OCI-LY7 (cell line): ENCODE data around the gene VIPR1. TPM values are rescaled to one million over a fixed set of nuclear protein-coding genes. Genes with fewer than 3 reads are reported as not detected.

Experiments used
- BruUV-seq: library from RNA; stranded (reverse); fragments of 400-500 nt; replicated peaks from 2 replicates; lab custom pipeline; 2021; lab: Mats Ljungman, UMichigan
- CTCF ChIA-PET: fragments of 300-600 bp; sonication (Branson Sonifier 250); formaldehyde crosslinking; loops from one replicate; lab custom pipeline; 2022; ENCODE audit warnings: antibody characterized with exemption; ENCODE audit not compliant: unreplicated experiment; lab: Charles Lee
- POLR2A ChIA-PET: fragments of 300-600 bp; sonication (Branson Sonifier 250); formaldehyde crosslinking; loops from one replicate; lab custom pipeline; 2022; ENCODE audit warnings: antibody characterized with exemption; lab: Charles Lee
- DNase-seq: peaks from one replicate; pipeline ENCODE4 v3.0.0-alpha.2; 2015; ENCODE audit warnings: low spot score
- H2AFZ ChIP-seq: fragments of 200-600 bp; sonication (generic), shearing (Covaris generic); 2 replicates; pipeline ENCODE4 v1.6.1; 2014; ENCODE audit warnings: mild to moderate bottlenecking, antibody characterized with exemption, low read length, moderate library complexity
- H3K27ac ChIP-seq: fragments of 200-600 bp; sonication (generic); 2 replicates; pipeline ENCODE4 v1.5.1; 2014; ENCODE audit warnings: mixed run types, low read depth, mild to moderate bottlenecking, moderate library complexity, low read length, inconsistent platforms; ENCODE audit not compliant: poor library complexity, severe bottlenecking
- H3K36me3 ChIP-seq: fragments of 200-600 bp; sonication (generic); 2 replicates; pipeline ENCODE4 v1.6.1; 2014; ENCODE audit warnings: mild to moderate bottlenecking, antibody characterized with exemption, low read length, moderate library complexity, mixed read lengths; ENCODE audit not compliant: insufficient read depth
- H3K4me1 ChIP-seq: fragments of 200-600 bp; sonication (generic); 2 replicates; pipeline ENCODE4 v1.5.1; 2014; ENCODE audit warnings: mild to moderate bottlenecking, low read length; ENCODE audit not compliant: insufficient read depth, poor library complexity, severe bottlenecking
- H3K4me2 ChIP-seq: fragments of 200-600 bp; sonication (generic); 2 replicates; pipeline ENCODE4 v1.6.1; 2014; ENCODE audit warnings: mild to moderate bottlenecking, low read length
- H3K4me3 ChIP-seq: fragments of 200-600 bp; sonication (generic); 2 replicates; pipeline ENCODE4 v1.5.1; 2014; ENCODE audit warnings: mild to moderate bottlenecking, low read depth, low read length; ENCODE audit not compliant: poor library complexity, severe bottlenecking
- H3K79me2 ChIP-seq: fragments of 200-600 bp; sonication (generic); 2 replicates; pipeline ENCODE4 v1.6.1; 2016; ENCODE audit warnings: low read depth, mild to moderate bottlenecking, low read length, moderate library complexity, mixed read lengths; ENCODE audit not compliant: insufficient read depth
- H3K9me2 ChIP-seq: fragments of 200-600 bp; sonication (generic); 2 replicates; pipeline ENCODE4 v1.6.1; 2016; ENCODE audit warnings: mild to moderate bottlenecking, low read length, mixed read lengths; ENCODE audit not compliant: insufficient read depth
- H3K9me3 ChIP-seq: fragments of 200-600 bp; sonication (generic); 2 replicates; pipeline ENCODE4 v1.6.1; 2014; ENCODE audit warnings: mild to moderate bottlenecking, mixed run types, low read length, mixed read lengths
- H4K20me1 ChIP-seq: fragments of 200-600 bp; sonication (generic); 2 replicates; pipeline ENCODE4 v1.6.1; 2014; ENCODE audit warnings: mild to moderate bottlenecking, antibody characterized with exemption, low read length, moderate library complexity, mixed read lengths; ENCODE audit not compliant: insufficient read depth
- CTCF ChIP-seq: fragments of 200-600 bp; sonication (generic); conservative IDR thresholded peaks from 2 replicates; pipeline ENCODE4 v1.5.1; 2014; ENCODE audit warnings: mild to moderate bottlenecking, antibody characterized with exemption, low read length, moderate library complexity, mixed read lengths
- EZH2phosphoT487 ChIP-seq: fragments of 200-600 bp; sonication (generic); IDR thresholded peaks from 2 replicates; pipeline ENCODE4 v1.6.1; 2018; ENCODE audit warnings: low read depth, borderline replicate concordance, mild to moderate bottlenecking, mixed run types, antibody characterized with exemption, low read length, moderate library complexity, mixed read lengths
- intact Hi-C: fragments of 100-400 bp; cut with micrococcal nuclease; formaldehyde crosslinking; loops from one replicate; pipeline ENCODE4 v1.10.0; 2022; ENCODE audit not compliant: unreplicated experiment
- total RNA-seq, 2 experiments: library from RNA; depleted of rRNA in 1 of 2; stranded (reverse); fragments of >200 nt in 1 of 2; shearing (Covaris generic) in 1 of 2; gene quantifications; 2 replicates each; pipeline ENCODE4 v1.2.3, GENCODE V29; 2014 to 2022

Gene VIPR1
- total RNA-seq, 2 experiments from 2014 or later = not detected

GRCh38 chr3:42513521-42513920 lies 11.1 kb downstream of the VIPR1 start:
- Histone ChIP-seq H3K4me1 (no peaks in the 10 kb centered on the region), H3K4me2 (no peak overlapping the region), H3K9me3 (no peaks in the 10 kb centered on the region), H3K4me3 (no peak overlapping the region), H4K20me1 (no peaks in the 10 kb centered on the region), H3K9me2 (no peaks in the 10 kb centered on the region), H3K36me3 (no peaks in the 10 kb centered on the region), H2AFZ (no peak overlapping the region), H3K79me2 (no peaks in the 10 kb centered on the region), H3K27ac (no peak overlapping the region)
- TF ChIP-seq EZH2phosphoT487 (no peak), CTCF (no peak)
- intact Hi-C loops = no loop called here
- ChIA-PET POLR2A (no interaction called here), CTCF (no interaction called here)
- BruUV-seq = no TSS peak
- DNase-seq = no peak

DNA sequence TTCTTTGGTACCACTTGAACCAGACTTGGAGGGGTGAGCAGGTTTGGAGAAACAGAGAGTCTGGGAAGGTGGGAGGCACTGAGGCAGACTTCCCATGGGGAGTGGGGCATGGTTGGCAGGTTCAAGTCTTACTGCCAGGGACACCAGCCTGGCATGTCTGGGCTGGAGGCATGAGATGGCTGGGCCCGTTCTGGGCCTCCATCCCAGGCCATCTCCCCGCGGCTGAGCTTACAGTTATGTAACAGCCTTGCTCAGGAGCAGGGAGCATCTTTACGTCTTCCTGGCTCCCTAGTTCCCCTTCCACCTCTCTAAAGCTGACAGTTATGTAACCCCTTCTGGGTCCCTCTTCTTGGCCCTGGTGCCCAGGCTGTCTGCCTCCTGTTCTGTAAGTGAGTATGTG lies 12.4 kb downstream of the VIPR1 start:
- DNase-seq = no peak
- Histone ChIP-seq H3K4me2 (no peak overlapping the region), H3K36me3 (no peaks in the 10 kb centered on the region), H3K9me2 (no peaks in the 10 kb centered on the region), H3K9me3 (no peaks in the 10 kb centered on the region), H3K4me3 (no peak overlapping the region), H4K20me1 (no peaks in the 10 kb centered on the region), H2AFZ (no peak overlapping the region), H3K79me2 (no peaks in the 10 kb centered on the region), H3K4me1 (no peaks in the 10 kb centered on the region), H3K27ac (no peak overlapping the region)
- ChIA-PET POLR2A (no interaction called here), CTCF (no interaction called here)
- intact Hi-C loops = no loop called here
- BruUV-seq = no TSS peak
- no peak for TF ChIP-seq EZH2phosphoT487
- no peak for TF ChIP-seq CTCF

- Histone ChIP-seq H3K9me2 (no peaks in the 10 kb centered on the region), H4K20me1 (no peaks in the 10 kb centered on the region), H3K27ac (no peak overlapping the region), H3K4me3 (no peak overlapping the region), H3K4me2 (no peak overlapping the region), H3K4me1 (no peaks in the 10 kb centered on the region), H3K36me3 (no peaks in the 10 kb centered on the region), H3K9me3 (no peaks in the 10 kb centered on the region), H3K79me2 (no peaks in the 10 kb centered on the region), H2AFZ (no peak overlapping the region)
- BruUV-seq = no TSS peak
- ChIA-PET CTCF (no interaction called here), POLR2A (no interaction called here)
- DNase-seq = no peak
- intact Hi-C loops = no loop called here
- TF ChIP-seq CTCF (no peak), EZH2phosphoT487 (no peak)
These were observed 13.0 kb downstream of the VIPR1 start for GRCh38 chr3:42515391-42515916.
